WI38 (cell line): ENCODE results near the gene ATXN7L3.

Experiments
- H3K4me3 ChIP-seq: 2 replicates; pipeline ENCODE4 v1.5.1; 2011; ENCODE audit warnings: low read depth, mild to moderate bottlenecking, control low read depth, low read length
- TF ChIP-seq, protein P1 (sequence below): IDR thresholded peaks from 2 replicates; pipeline ENCODE4 v1.5.1; 2012; ENCODE audit warnings: low read depth, mild to moderate bottlenecking, control low read depth, low read length

The ATXN7L3 gene

DNA sequence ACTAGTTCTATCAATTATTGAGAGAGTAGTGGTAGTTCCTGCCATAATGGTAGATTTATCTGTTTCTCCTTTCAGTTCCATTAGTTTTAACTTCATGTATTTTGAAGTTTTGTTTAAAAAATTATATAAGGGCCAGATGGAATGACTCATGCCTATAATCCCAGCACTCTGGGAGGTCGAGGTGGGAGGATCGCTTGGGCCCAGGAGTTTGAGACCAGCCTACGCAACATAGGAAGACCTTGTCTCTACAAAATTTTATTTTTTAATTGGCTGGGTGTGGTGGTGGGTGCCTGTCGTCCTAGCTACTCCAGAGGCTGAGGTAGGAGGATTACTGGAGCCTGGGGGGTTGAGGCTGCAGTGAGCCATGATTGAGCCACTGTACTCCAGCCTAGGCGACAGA, 33.9 kb upstream of the ATXN7L3 start:
- no peak overlapping the region for H3K4me3 ChIP-seq
- TF ChIP-seq, protein P1, sequence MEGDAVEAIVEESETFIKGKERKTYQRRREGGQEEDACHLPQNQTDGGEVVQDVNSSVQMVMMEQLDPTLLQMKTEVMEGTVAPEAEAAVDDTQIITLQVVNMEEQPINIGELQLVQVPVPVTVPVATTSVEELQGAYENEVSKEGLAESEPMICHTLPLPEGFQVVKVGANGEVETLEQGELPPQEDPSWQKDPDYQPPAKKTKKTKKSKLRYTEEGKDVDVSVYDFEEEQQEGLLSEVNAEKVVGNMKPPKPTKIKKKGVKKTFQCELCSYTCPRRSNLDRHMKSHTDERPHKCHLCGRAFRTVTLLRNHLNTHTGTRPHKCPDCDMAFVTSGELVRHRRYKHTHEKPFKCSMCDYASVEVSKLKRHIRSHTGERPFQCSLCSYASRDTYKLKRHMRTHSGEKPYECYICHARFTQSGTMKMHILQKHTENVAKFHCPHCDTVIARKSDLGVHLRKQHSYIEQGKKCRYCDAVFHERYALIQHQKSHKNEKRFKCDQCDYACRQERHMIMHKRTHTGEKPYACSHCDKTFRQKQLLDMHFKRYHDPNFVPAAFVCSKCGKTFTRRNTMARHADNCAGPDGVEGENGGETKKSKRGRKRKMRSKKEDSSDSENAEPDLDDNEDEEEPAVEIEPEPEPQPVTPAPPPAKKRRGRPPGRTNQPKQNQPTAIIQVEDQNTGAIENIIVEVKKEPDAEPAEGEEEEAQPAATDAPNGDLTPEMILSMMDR, result no peak

DNA sequence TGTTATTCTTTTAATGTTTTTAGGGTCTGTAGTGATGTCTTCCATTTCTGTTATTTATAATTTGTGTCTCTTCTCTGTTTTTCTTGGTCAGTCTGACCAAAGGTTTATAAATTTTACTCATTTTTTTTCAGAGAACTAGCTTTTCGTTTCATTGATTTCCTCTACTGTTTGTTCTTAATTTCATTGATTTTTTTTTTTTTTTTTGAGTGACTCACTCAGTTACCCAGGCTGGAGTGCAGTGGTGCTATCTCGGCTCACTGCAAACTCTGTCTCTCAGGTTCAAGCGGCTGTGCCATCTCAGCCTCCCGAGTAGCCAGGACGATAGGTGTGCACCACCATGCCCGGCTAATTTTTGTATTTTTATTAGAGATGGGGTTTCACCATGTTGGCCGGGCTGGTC, 32.4 kb upstream of the ATXN7L3 start:
- TF ChIP-seq, protein P1, result no peak
- H3K4me3 ChIP-seq, result no peak overlapping the region

DNA sequence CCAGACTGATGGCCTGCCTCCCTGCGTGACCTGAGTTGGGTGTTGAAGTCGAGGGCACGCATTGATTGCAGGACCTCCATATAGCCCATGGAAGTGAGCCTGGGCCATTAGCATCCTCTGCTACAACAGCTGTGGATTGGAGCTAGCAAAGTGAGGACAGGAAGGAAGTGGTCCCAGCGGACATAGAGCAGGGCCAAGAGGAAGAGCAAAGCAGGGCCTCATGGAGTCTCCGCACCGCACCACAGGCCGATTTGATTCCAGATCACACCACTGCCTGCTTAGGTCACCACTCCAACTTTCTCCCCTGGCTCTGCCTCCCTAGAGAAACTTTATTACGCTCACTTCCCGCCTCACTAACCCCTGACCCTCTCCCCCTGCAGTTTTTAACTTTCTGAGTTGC, 30.5 kb upstream of the ATXN7L3 start:
- H3K4me3 ChIP-seq, result no peak overlapping the region
- TF ChIP-seq, protein P1, result no peak

DNA sequence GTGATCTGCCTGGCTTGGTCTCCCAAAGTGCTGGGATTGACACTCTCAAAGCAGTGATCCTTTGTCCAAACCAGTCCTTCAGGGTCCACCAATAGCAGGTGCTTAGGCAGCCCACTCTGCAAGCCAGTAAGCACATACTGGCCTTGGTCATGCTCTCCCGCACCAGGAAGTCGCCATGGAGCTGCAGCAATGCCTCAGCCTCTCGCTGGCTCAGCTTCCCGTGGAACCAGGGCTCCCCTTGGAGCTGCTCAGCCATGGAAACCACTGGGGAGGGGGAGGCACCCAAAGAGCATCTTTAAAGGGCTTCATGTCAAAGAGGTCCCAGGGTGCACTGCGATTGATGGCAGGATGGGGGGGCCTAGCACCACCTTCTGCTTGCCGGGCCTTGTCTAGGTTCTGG, 29.4 kb upstream of the ATXN7L3 start:
- TF ChIP-seq, protein P1, result no peak
- no peak overlapping the region for H3K4me3 ChIP-seq

DNA sequence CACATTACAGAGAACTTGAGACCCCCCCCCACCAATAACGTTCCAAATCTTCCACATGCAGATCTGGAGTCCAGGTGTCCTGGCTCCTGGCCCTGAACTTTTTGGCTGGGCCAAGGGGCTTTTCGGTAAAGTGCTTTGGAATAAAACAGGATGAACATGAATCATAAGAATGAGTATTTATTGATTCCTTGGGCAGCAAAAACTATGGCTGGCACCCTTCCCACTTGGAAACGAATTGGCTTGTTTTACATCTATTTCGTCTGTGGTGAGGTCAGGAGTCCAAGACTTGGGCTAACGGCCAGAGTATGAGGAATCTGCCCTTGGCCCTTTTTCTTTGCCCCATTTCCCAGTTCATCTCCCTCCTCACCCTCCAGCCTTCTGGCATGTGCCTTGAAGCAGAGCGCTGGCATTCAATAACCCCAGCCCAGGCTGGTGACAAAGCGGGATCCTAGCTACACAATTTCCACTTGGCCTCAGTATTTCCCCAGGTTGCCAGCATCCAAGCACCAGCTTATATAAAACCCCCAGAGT, 23.9 kb upstream of the ATXN7L3 start:
- TF ChIP-seq, protein P1, result no peak
- H3K4me3 ChIP-seq, result no peak overlapping the region

DNA sequence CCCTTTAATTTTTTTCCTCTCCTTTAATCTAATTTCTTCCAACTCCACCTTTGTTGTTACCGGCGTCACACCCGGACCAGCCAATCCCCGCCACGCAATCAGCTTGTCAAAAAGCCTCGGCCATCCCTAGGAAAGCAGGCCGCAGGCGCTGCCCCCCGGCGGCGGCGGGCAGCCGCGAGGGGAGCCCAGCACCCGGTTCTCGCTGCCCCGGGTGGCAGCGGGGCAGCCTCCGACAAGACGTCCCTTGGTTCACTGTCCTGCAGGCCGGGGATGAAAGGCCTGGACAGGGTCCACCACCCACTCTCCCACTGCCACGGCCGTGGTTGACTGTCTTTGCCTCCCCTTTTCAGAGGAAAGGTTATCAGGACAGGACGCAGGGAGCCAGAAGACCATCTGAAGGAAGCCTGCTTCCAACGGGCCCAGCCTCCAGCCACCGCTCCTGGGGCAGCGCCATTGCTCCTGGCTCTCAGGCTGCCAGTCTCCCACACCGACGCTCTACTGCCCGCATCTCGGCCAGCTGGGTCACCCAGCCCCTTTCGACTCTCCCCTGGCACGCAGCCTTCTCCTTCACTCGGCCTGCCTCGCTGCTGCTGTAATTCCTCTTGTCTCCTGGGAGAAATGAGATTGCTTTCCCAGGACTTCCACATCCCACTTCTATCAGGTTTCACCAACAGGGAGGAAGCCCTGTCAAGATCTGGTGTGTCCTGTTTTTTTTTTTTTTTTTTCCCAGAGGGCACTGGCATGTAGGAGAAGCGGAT, 22.6 kb upstream of the ATXN7L3 start:
- TF ChIP-seq, protein P1, result no peak; the same call in 1 of the 2 replicates
- H3K4me3 ChIP-seq, result peak overlapping the region; percentile 82

DNA sequence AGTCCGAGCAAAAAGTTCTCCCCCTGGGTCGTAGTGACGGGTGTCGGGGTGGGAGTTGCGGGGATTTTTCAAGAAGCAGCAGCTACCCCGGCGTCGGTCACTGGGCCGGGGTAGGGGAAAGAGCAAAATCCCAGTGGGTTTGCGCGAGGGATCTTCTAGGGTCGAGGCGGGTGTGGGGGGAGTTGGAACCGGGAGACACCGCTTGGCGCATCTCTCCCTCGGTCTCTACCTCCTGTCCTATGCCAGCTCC, 22.1 kb upstream of the ATXN7L3 start:
- TF ChIP-seq, protein P1, result no peak
- H3K4me3 ChIP-seq, result peak overlapping the region; percentile 82
